ENCODE measurements around the gene OR1A1. TPM values are rescaled to one million over a fixed set of nuclear protein-coding genes. Genes with fewer than 3 reads are reported as not detected.
"Not testable (repeated sequence)": the region's sequence is repeated elsewhere in the genome, so short reads cannot be mapped to it uniquely, and the experiment has no call there.

Gene OR1A1
- total RNA-seq, 1 donor from 2014 or later = not detected

DNA sequence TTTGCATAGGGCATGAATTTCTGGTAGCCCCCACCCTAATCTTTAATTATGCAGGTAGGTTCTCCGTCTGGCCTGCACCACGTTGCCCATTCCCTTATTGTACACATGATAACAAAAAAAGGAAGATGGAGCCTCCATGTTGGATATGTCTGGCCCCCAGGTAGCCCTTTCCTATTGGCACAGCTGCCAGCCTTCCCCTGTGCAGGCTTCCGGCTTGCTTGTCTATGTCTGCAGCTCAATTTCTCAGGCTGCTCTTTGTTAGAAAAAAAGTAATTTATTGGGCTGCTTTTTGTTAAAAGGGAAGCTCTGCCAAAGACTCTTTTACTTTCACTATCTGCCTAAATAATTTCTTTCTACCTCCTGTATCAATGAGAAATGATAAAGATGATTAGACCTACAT lies 5.5 kb downstream of the OR1A1 start:
- no peak overlapping the region for H3K4me3 Mint-ChIP-seq (ENCODE audit: unreplicated experiment)
- no peaks in the 10 kb centered on the region for H3K36me3 Mint-ChIP-seq (ENCODE audit: unreplicated experiment)
- H3K27me3 Mint-ChIP-seq (ENCODE audit: unreplicated experiment) = no peaks in the 10 kb centered on the region
- no peaks in the 10 kb centered on the region for H3K4me1 Mint-ChIP-seq (ENCODE audit: unreplicated experiment)
- peaks cover 8% of the 10 kb centered on the region for H3K9me3 Mint-ChIP-seq (ENCODE audit: unreplicated experiment)
- no peak for DNase-seq (ENCODE audit: extremely low spot score, unreplicated experiment)
- TF ChIP-seq, protein P1, sequence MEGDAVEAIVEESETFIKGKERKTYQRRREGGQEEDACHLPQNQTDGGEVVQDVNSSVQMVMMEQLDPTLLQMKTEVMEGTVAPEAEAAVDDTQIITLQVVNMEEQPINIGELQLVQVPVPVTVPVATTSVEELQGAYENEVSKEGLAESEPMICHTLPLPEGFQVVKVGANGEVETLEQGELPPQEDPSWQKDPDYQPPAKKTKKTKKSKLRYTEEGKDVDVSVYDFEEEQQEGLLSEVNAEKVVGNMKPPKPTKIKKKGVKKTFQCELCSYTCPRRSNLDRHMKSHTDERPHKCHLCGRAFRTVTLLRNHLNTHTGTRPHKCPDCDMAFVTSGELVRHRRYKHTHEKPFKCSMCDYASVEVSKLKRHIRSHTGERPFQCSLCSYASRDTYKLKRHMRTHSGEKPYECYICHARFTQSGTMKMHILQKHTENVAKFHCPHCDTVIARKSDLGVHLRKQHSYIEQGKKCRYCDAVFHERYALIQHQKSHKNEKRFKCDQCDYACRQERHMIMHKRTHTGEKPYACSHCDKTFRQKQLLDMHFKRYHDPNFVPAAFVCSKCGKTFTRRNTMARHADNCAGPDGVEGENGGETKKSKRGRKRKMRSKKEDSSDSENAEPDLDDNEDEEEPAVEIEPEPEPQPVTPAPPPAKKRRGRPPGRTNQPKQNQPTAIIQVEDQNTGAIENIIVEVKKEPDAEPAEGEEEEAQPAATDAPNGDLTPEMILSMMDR (IDR thresholded peaks at IDR 0.05) = no peak
- H3K27ac Mint-ChIP-seq (ENCODE audit: unreplicated experiment) = no peak overlapping the region

DNA sequence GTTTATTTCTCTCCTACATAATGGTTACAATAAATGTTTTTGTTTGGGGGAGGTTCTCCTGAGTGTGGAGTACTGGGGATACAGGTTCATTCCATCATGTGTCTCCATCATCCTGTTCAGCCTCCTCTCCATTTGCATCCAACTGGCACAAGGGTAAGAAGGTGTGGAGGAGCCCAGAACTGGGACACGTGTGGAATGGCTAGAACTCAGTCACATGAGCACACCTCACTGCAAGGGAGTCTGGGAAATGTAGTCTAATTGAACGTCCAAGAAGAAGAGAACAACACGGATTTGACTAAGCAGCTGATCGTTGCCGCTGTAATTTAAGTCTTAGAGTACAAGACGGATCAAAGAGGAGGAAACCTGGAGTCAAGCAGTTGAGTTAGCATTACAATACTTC lies 6.1 kb downstream of the OR1A1 start:
- Mint-ChIP-seq H3K4me3 (ENCODE audit: unreplicated experiment) (no peak overlapping the region), H3K27me3 (ENCODE audit: unreplicated experiment) (no peaks in the 10 kb centered on the region), H3K36me3 (ENCODE audit: unreplicated experiment) (no peaks in the 10 kb centered on the region), H3K4me1 (ENCODE audit: unreplicated experiment) (no peaks in the 10 kb centered on the region), H3K27ac (ENCODE audit: unreplicated experiment) (no peak overlapping the region), H3K9me3 (ENCODE audit: unreplicated experiment) (peaks cover 10% of the 10 kb centered on the region)
- no peak for DNase-seq (ENCODE audit: extremely low spot score, unreplicated experiment)
- TF ChIP-seq, protein P1 (IDR thresholded peaks at IDR 0.05) = no peak

DNA sequence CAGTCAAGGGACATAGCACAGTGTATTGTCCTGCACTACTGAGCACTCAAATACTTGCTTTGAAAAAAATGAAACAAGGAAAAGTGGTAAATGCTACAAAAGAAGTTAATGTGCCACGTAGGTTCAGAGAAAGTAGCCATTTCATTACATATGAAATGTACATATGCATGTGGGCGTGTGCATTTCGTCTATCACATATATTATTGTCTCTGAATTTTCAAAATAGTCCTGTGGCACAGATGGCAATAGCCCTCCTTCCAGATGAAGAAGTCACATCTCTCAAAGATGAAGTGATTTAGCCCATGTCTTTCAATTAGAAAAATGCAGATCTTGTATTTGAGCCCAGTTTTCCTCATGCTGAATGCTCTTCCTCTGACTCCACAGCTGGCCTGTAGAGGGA lies 12.5 kb downstream of the OR1A1 start:
- not testable (repeated sequence) for H3K4me3 Mint-ChIP-seq (ENCODE audit: unreplicated experiment); H3K36me3 Mint-ChIP-seq (ENCODE audit: unreplicated experiment); H3K27me3 Mint-ChIP-seq (ENCODE audit: unreplicated experiment); H3K27ac Mint-ChIP-seq (ENCODE audit: unreplicated experiment); H3K9me3 Mint-ChIP-seq (ENCODE audit: unreplicated experiment); DNase-seq (ENCODE audit: extremely low spot score, unreplicated experiment); H3K4me1 Mint-ChIP-seq (ENCODE audit: unreplicated experiment)

DNA sequence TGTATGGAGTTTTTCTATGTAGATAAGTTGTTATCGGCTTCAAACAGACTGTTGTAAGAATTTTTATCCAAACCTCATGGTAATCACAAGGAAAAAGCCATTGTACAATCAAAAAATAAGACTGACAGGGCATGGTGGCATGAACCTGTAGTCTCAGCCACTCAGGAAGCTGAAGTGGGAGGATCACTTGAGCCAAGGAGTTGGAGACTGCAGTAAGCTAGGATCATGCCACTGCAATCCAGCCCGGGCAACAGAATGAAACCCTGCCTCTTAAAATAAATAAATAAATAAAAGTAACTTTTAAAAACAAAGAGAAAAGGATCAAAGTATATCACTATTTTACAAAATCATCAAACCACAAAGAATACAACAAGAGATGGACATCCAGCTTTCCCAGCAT lies 14.4 kb downstream of the OR1A1 start:
- no peak overlapping the region for H3K4me3 Mint-ChIP-seq (ENCODE audit: unreplicated experiment)
- peaks cover 6% of the 10 kb centered on the region for H3K9me3 Mint-ChIP-seq (ENCODE audit: unreplicated experiment)
- no peak for DNase-seq (ENCODE audit: extremely low spot score, unreplicated experiment)
- H3K4me1 Mint-ChIP-seq (ENCODE audit: unreplicated experiment) = no peaks in the 10 kb centered on the region
- H3K27me3 Mint-ChIP-seq (ENCODE audit: unreplicated experiment) = no peaks in the 10 kb centered on the region
- no peak overlapping the region for H3K27ac Mint-ChIP-seq (ENCODE audit: unreplicated experiment)
- H3K36me3 Mint-ChIP-seq (ENCODE audit: unreplicated experiment) = no peaks in the 10 kb centered on the region
- TF ChIP-seq, protein P1 (IDR thresholded peaks at IDR 0.05) = no peak

DNA sequence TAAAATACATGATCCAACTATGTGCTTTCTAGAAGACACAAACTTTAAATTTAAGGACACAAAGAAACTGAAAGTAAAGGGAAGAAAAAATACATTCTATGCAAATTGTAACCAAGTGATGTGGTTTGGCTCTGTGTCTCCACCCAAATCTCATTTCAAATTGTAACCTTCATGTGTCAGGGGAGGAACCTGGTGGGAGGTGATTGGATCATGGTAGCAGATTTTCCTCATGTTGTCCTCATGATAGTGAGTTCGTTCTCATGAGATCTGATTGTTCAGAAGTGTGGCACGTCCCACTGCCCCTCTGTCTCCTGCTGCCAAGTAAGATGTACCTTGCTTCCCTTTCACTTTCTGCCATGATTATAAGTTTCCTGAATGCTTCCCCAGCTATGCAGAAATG lies 15.0 kb downstream of the OR1A1 start:
- Mint-ChIP-seq H3K4me1 (ENCODE audit: unreplicated experiment) (no peaks in the 10 kb centered on the region), H3K36me3 (ENCODE audit: unreplicated experiment) (no peaks in the 10 kb centered on the region), H3K27me3 (ENCODE audit: unreplicated experiment) (no peaks in the 10 kb centered on the region), H3K27ac (ENCODE audit: unreplicated experiment) (no peak overlapping the region), H3K9me3 (ENCODE audit: unreplicated experiment) (peaks cover 6% of the 10 kb centered on the region), H3K4me3 (ENCODE audit: unreplicated experiment) (no peak overlapping the region)
- DNase-seq (ENCODE audit: extremely low spot score, unreplicated experiment) = no peak
- TF ChIP-seq, protein P1 (IDR thresholded peaks at IDR 0.05) = no peak

DNA sequence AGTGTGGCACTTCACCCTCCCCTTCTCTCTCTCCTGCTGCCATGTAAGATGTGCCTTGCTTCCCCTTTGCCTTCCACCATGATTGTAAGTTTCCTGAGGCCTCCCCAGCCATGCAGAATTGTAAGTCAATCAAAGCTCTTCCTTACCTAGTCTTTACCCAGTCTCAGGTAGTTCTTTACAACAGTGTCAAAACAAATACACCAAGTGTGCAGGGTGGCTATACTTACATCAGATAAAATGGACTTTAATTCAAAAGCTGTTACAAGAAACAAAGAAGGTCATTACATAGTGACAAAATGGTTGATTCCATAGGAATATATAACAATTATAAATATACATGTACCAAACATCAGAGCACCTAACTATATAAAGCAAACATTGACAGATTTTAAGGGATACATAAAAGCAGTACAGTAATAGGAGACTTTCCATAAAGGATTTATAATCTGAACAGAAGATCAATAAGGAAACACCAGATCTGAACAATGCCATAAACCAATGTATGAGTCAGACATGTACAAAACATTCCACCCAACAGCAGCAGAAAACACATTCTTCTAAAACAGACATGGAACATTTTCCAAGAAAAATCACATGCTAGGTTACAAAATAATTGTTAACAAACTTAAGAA lies 17.4 kb downstream of the OR1A1 start:
- H3K27ac Mint-ChIP-seq (ENCODE audit: unreplicated experiment); H3K27me3 Mint-ChIP-seq (ENCODE audit: unreplicated experiment); H3K36me3 Mint-ChIP-seq (ENCODE audit: unreplicated experiment); H3K4me3 Mint-ChIP-seq (ENCODE audit: unreplicated experiment); DNase-seq (ENCODE audit: extremely low spot score, unreplicated experiment); H3K4me1 Mint-ChIP-seq (ENCODE audit: unreplicated experiment); H3K9me3 Mint-ChIP-seq (ENCODE audit: unreplicated experiment): not testable (repeated sequence)

DNA sequence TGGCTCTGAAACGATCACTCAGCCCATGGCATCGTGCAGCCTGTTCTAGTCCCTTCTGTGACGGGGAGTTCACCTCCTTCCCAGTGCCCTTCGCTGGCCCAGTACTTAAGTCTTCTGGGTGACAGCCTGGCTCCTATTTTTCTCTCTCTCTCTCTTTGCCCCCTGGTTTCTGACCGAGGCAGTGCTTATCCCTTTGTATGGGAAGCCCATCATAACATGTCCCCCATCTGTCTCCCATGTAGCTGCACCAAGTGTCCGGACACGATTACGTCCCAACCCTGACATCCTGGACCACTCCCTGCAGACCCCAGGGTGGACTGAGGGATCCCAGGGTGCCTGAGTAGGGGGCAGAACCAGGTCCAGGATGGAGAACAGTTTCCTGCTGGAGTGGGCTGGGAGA lies 24.8 kb downstream of the OR1A1 start:
- not testable (repeated sequence) for H3K9me3 Mint-ChIP-seq (ENCODE audit: unreplicated experiment); H3K27ac Mint-ChIP-seq (ENCODE audit: unreplicated experiment); DNase-seq (ENCODE audit: extremely low spot score, unreplicated experiment); H3K4me3 Mint-ChIP-seq (ENCODE audit: unreplicated experiment); H3K36me3 Mint-ChIP-seq (ENCODE audit: unreplicated experiment); H3K27me3 Mint-ChIP-seq (ENCODE audit: unreplicated experiment); H3K4me1 Mint-ChIP-seq (ENCODE audit: unreplicated experiment)

DNA sequence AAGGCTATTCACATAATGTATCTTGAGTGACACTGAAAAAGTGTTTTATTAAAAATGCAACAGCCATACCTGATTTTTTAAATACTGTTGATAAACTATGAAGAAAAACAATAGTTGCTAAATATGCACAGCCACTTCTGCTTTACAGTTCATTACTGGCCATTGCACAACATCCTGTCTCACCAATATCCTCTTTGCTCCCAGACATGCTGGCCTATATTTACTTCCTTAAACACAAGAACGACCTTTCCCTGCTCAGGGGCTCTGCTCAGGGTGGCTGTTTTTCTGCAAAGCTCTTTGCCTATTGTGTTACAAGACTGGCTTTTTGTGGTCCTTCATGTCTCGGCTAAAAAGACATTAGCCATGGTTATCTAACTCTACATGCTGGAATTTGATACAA lies 31.2 kb downstream of the OR1A1 start:
- H3K4me3 Mint-ChIP-seq (ENCODE audit: unreplicated experiment); H3K27me3 Mint-ChIP-seq (ENCODE audit: unreplicated experiment); H3K9me3 Mint-ChIP-seq (ENCODE audit: unreplicated experiment); DNase-seq (ENCODE audit: extremely low spot score, unreplicated experiment); H3K36me3 Mint-ChIP-seq (ENCODE audit: unreplicated experiment); H3K27ac Mint-ChIP-seq (ENCODE audit: unreplicated experiment); H3K4me1 Mint-ChIP-seq (ENCODE audit: unreplicated experiment): not testable (repeated sequence)

DNA sequence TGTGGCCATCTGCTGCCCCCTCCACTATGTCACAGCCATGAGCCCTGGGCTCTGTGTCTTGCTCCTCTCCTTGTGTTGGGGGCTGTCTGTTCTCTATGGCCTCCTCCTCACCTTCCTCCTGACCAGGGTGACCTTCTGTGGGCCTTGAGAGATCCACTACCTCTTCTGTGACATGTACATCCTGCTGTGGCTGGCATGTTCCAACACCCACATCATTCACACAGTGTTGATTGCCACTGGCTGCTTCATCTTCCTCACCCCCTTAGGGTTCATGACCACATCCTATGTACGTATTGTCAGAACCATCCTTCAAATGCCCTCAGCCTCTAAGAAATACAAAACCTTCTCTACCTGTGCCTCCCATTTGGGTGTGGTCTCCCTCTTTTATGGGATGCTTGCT lies 33.6 kb downstream of the OR1A1 start:
- H3K4me1 Mint-ChIP-seq (ENCODE audit: unreplicated experiment); H3K36me3 Mint-ChIP-seq (ENCODE audit: unreplicated experiment); H3K4me3 Mint-ChIP-seq (ENCODE audit: unreplicated experiment); H3K27me3 Mint-ChIP-seq (ENCODE audit: unreplicated experiment); H3K27ac Mint-ChIP-seq (ENCODE audit: unreplicated experiment); H3K9me3 Mint-ChIP-seq (ENCODE audit: unreplicated experiment); DNase-seq (ENCODE audit: extremely low spot score, unreplicated experiment): not testable (repeated sequence)
